Right lobe of liver (tissue), 4 donors: ENCODE results near the gene TCFL5.

ENCODE experiments used
- POLR2A ChIP-seq: fragments of 450-650 bp; IDR thresholded peaks from one replicate; pipeline ENCODE4 v1.6.1; 2017; ENCODE audit warnings: antibody characterized with exemption, mild to moderate bottlenecking
- TF ChIP-seq, protein P1 (sequence below), 4 donors: fragments of 200-600 bp in 3 of 4; fragments of 450-650 bp in 1 of 4; IDR thresholded peaks; one replicate each; pipeline versions ENCODE4 v1.5.1 to v1.8.0; 2016 to 2022; ENCODE audit warnings: antibody characterized with exemption in 4 of 4, mild to moderate bottlenecking in 2 of 4
- donor health status: DM: no; HTN: no; CAD: no.
- donor health status: DM: no; HTN: no; CAD: no.
- donor health status: DM: no; HTN: yes; CAD: no.

- TF ChIP-seq, protein P1, sequence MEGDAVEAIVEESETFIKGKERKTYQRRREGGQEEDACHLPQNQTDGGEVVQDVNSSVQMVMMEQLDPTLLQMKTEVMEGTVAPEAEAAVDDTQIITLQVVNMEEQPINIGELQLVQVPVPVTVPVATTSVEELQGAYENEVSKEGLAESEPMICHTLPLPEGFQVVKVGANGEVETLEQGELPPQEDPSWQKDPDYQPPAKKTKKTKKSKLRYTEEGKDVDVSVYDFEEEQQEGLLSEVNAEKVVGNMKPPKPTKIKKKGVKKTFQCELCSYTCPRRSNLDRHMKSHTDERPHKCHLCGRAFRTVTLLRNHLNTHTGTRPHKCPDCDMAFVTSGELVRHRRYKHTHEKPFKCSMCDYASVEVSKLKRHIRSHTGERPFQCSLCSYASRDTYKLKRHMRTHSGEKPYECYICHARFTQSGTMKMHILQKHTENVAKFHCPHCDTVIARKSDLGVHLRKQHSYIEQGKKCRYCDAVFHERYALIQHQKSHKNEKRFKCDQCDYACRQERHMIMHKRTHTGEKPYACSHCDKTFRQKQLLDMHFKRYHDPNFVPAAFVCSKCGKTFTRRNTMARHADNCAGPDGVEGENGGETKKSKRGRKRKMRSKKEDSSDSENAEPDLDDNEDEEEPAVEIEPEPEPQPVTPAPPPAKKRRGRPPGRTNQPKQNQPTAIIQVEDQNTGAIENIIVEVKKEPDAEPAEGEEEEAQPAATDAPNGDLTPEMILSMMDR (IDR thresholded peaks at IDR 0.05) = no peak
- TF ChIP-seq POLR2A = no peak
Measured at GRCh38 chr20:62830821-62831220, 30.8 kb downstream of the TCFL5 start.
